ENCODE results near the gene PGM2. TPM values are rescaled to one million over a fixed set of nuclear protein-coding genes. Genes with fewer than 3 reads are reported as not detected.
"Not testable (repeated sequence)": the region's sequence is repeated elsewhere in the genome, so short reads cannot be mapped to it uniquely, and the experiment has no call there.

The PGM2 gene
- 17.1 and 20.3 TPM in 2 replicates for total RNA-seq

- Histone ChIP-seq H2AFZ (ENCODE audit: low read length) (peak within 1 kb of the TSS; percentile 95), H3K36me3 (ENCODE audit: insufficient read depth, low read length) (peaks cover 13% of the 10 kb centered on the region), H3K4me1 (ENCODE audit: insufficient read depth, low read length) (peaks cover 16% of the 10 kb centered on the region), H3K79me2 (ENCODE audit: insufficient read depth, low read length) (peaks cover 28% of the 10 kb centered on the region), H4K20me1 (ENCODE audit: insufficient read depth, low read length) (no peaks in the 10 kb centered on the region), H3K4me2 (ENCODE audit: insufficient read depth, low read length) (peak within 1 kb of the TSS; percentile 99), H3K27me3 (ENCODE audit: insufficient read depth, low read length) (no peaks in the 10 kb centered on the region), H3K4me3 (ENCODE audit: insufficient read depth, low read length) (peak within 1 kb of the TSS; percentile 92), H3K27ac (ENCODE audit: low read depth, low read length) (peak within 1 kb of the TSS; percentile 82), H3K9me3 (ENCODE audit: low read depth, low read length) (no peaks in the 10 kb centered on the region)
- TF ChIP-seq CTCF (IDR thresholded peaks at IDR 0.05; ENCODE audit: extremely low read depth, low read depth, low read length), result no peak
- DNase-seq (ENCODE audit: insufficient read length, low spot score, missing footprints), result peak; percentile 96
Observed at GRCh38 chr4:37826295-37827029, at the start of gene PGM2. Gene PGM2, plus strand, starts transcription at chr4:37826686. Its CDS starts 47 bp downstream, at chr4:37826733.

GRCh38 chr4:37779896-37780295, 46.6 kb upstream of the PGM2 start:
- no peak for TF ChIP-seq CTCF (IDR thresholded peaks at IDR 0.05; ENCODE audit: extremely low read depth, low read depth, low read length)
- DNase-seq (ENCODE audit: insufficient read length, low spot score, missing footprints), result no peak

GRCh38 chr4:37780444-37781130, 45.9 kb upstream of the PGM2 start:
- H3K27ac ChIP-seq (ENCODE audit: low read depth, low read length), result no peak overlapping the region
- no peak for DNase-seq (ENCODE audit: insufficient read length, low spot score, missing footprints)
- H2AFZ ChIP-seq (ENCODE audit: low read length), result no peak overlapping the region
- peak; percentile 20 for TF ChIP-seq CTCF (IDR thresholded peaks at IDR 0.05; ENCODE audit: extremely low read depth, low read depth, low read length)
- H3K79me2 ChIP-seq (ENCODE audit: insufficient read depth, low read length), result no peaks in the 10 kb centered on the region
- H3K9me3 ChIP-seq (ENCODE audit: low read depth, low read length), result no peaks in the 10 kb centered on the region
- H3K36me3 ChIP-seq (ENCODE audit: insufficient read depth, low read length), result no peaks in the 10 kb centered on the region
- H4K20me1 ChIP-seq (ENCODE audit: insufficient read depth, low read length), result no peaks in the 10 kb centered on the region
- no peak overlapping the region for H3K4me2 ChIP-seq (ENCODE audit: insufficient read depth, low read length)
- H3K27me3 ChIP-seq (ENCODE audit: insufficient read depth, low read length), result peaks cover under 1% of the 10 kb centered on the region
- H3K4me3 ChIP-seq (ENCODE audit: insufficient read depth, low read length), result no peak overlapping the region
- H3K4me1 ChIP-seq (ENCODE audit: insufficient read depth, low read length), result no peaks in the 10 kb centered on the region

More at GRCh38 chr4:37779896-37780295, 46.6 kb upstream of the PGM2 start:
- no peaks in the 10 kb centered on the region for H3K27me3 ChIP-seq (ENCODE audit: insufficient read depth, low read length)
- H4K20me1 ChIP-seq (ENCODE audit: insufficient read depth, low read length), result no peaks in the 10 kb centered on the region
- H3K36me3 ChIP-seq (ENCODE audit: insufficient read depth, low read length), result no peaks in the 10 kb centered on the region
- H3K4me3 ChIP-seq (ENCODE audit: insufficient read depth, low read length), result no peak overlapping the region
- no peaks in the 10 kb centered on the region for H3K79me2 ChIP-seq (ENCODE audit: insufficient read depth, low read length)
- no peak overlapping the region for H3K4me2 ChIP-seq (ENCODE audit: insufficient read depth, low read length)
- H3K4me1 ChIP-seq (ENCODE audit: insufficient read depth, low read length), result no peaks in the 10 kb centered on the region
- H3K27ac ChIP-seq (ENCODE audit: low read depth, low read length), result no peak overlapping the region
- no peak overlapping the region for H2AFZ ChIP-seq (ENCODE audit: low read length)
- H3K9me3 ChIP-seq (ENCODE audit: low read depth, low read length), result no peaks in the 10 kb centered on the region

GRCh38 chr4:37781131-37781455, 45.4 kb upstream of the PGM2 start:
- H2AFZ ChIP-seq (ENCODE audit: low read length), result no peak overlapping the region
- peaks cover 3% of the 10 kb centered on the region for H3K27me3 ChIP-seq (ENCODE audit: insufficient read depth, low read length)
- no peak overlapping the region for H3K4me2 ChIP-seq (ENCODE audit: insufficient read depth, low read length)
- H4K20me1 ChIP-seq (ENCODE audit: insufficient read depth, low read length), result no peaks in the 10 kb centered on the region
- no peaks in the 10 kb centered on the region for H3K79me2 ChIP-seq (ENCODE audit: insufficient read depth, low read length)
- no peak for TF ChIP-seq CTCF (IDR thresholded peaks at IDR 0.05; ENCODE audit: extremely low read depth, low read depth, low read length)
- no peak overlapping the region for H3K4me3 ChIP-seq (ENCODE audit: insufficient read depth, low read length)
- no peak overlapping the region for H3K27ac ChIP-seq (ENCODE audit: low read depth, low read length)
- no peaks in the 10 kb centered on the region for H3K36me3 ChIP-seq (ENCODE audit: insufficient read depth, low read length)
- no peaks in the 10 kb centered on the region for H3K9me3 ChIP-seq (ENCODE audit: low read depth, low read length)
- DNase-seq (ENCODE audit: insufficient read length, low spot score, missing footprints), result peak; percentile 46
- H3K4me1 ChIP-seq (ENCODE audit: insufficient read depth, low read length), result no peaks in the 10 kb centered on the region

GRCh38 chr4:37786267-37786666, 40.2 kb upstream of the PGM2 start:
- H3K79me2 ChIP-seq (ENCODE audit: insufficient read depth, low read length), result not testable (repeated sequence)

More at GRCh38 chr4:37786267-37786666, 40.2 kb upstream of the PGM2 start:
- not testable (repeated sequence) for DNase-seq (ENCODE audit: insufficient read length, low spot score, missing footprints); H3K4me3 ChIP-seq (ENCODE audit: insufficient read depth, low read length); H4K20me1 ChIP-seq (ENCODE audit: insufficient read depth, low read length); H3K4me1 ChIP-seq (ENCODE audit: insufficient read depth, low read length); H2AFZ ChIP-seq (ENCODE audit: low read length); H3K27ac ChIP-seq (ENCODE audit: low read depth, low read length); H3K9me3 ChIP-seq (ENCODE audit: low read depth, low read length); H3K36me3 ChIP-seq (ENCODE audit: insufficient read depth, low read length); H3K4me2 ChIP-seq (ENCODE audit: insufficient read depth, low read length)
- H3K27me3 ChIP-seq (ENCODE audit: insufficient read depth, low read length), result peaks cover 25% of the 10 kb centered on the region
